Endothelial cell (in vitro differentiated cells): ENCODE data around the gene CTBS. TPM values are rescaled to one million over a fixed set of nuclear protein-coding genes. Genes with fewer than 3 reads are reported as not detected.

Experiments
- DNase-seq: peaks from one replicate; pipeline ENCODE4 v3.0.0; 2021; ENCODE audit warnings: low spot score
- H3K27ac Mint-ChIP-seq: one replicate; pipeline ENCODE4 v1.8.0; 2021; ENCODE audit warnings: mixed read lengths, inconsistent platforms; ENCODE audit not compliant: unreplicated experiment
- H3K27me3 Mint-ChIP-seq: one replicate; pipeline ENCODE4 v1.8.0; 2021; ENCODE audit warnings: mild to moderate bottlenecking, moderate library complexity, mixed read lengths, inconsistent platforms; ENCODE audit not compliant: unreplicated experiment
- H3K36me3 Mint-ChIP-seq: one replicate; pipeline ENCODE4 v1.8.0; 2021; ENCODE audit warnings: mild to moderate bottlenecking, low read depth, mixed read lengths, inconsistent platforms; ENCODE audit not compliant: unreplicated experiment
- H3K4me1 Mint-ChIP-seq: one replicate; pipeline ENCODE4 v1.8.0; 2021; ENCODE audit warnings: mild to moderate bottlenecking, mixed read lengths, inconsistent platforms; ENCODE audit not compliant: unreplicated experiment
- H3K4me3 Mint-ChIP-seq: one replicate; pipeline ENCODE4 v1.8.0; 2021; ENCODE audit warnings: mild to moderate bottlenecking, mixed read lengths, inconsistent platforms; ENCODE audit not compliant: unreplicated experiment
- H3K9me3 Mint-ChIP-seq: one replicate; pipeline ENCODE4 v1.8.0; 2021; ENCODE audit warnings: mixed read lengths, inconsistent platforms; ENCODE audit not compliant: unreplicated experiment
- total RNA-seq: library from RNA; stranded (reverse); fragmentation: NEBNext Ultra II Directional; extraction: Animal tissue kit (Norgen Biotek cat#: 25700); gene quantifications from one replicate; pipeline ENCODE4 v1.2.1, GENCODE V29; 2021; ENCODE audit not compliant: unreplicated experiment
- TF ChIP-seq, protein P1 (sequence below): fragments of 200-600 bp; sonication (generic); IDR thresholded peaks from one replicate; pipeline ENCODE4 v1.5.0; 2021; ENCODE audit warnings: antibody characterized with exemption; ENCODE audit not compliant: unreplicated experiment

CTBS gene
- total RNA-seq, 1 donor from 2014 or later: 6.1 TPM

DNA sequence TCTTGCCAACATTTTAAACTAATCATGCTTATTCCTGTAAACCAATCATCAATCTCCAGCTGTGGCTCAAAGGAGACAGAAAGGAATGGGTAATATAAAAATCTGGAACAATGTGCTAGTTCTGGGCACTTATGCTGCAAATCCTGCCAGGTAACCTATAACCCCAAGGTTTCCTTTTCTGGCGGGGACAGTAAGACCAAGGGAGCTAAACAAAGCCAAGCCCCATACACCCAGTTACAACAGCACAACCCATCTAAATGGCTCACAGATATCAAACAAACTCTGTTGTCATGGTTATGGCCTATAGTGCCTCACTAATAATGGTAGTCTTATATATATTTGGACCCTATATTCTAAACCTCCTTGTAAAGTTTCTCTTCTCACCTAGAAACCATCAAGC is 36.9 kb upstream of the CTBS start:
- H3K36me3 Mint-ChIP-seq: peaks cover 16% of the 10 kb centered on the region
- peaks cover 21% of the 10 kb centered on the region for H3K9me3 Mint-ChIP-seq
- DNase-seq: no peak
- peak overlapping the region; percentile 74 for H3K27ac Mint-ChIP-seq
- TF ChIP-seq, protein P1, sequence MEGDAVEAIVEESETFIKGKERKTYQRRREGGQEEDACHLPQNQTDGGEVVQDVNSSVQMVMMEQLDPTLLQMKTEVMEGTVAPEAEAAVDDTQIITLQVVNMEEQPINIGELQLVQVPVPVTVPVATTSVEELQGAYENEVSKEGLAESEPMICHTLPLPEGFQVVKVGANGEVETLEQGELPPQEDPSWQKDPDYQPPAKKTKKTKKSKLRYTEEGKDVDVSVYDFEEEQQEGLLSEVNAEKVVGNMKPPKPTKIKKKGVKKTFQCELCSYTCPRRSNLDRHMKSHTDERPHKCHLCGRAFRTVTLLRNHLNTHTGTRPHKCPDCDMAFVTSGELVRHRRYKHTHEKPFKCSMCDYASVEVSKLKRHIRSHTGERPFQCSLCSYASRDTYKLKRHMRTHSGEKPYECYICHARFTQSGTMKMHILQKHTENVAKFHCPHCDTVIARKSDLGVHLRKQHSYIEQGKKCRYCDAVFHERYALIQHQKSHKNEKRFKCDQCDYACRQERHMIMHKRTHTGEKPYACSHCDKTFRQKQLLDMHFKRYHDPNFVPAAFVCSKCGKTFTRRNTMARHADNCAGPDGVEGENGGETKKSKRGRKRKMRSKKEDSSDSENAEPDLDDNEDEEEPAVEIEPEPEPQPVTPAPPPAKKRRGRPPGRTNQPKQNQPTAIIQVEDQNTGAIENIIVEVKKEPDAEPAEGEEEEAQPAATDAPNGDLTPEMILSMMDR: no peak
- H3K4me3 Mint-ChIP-seq: no peak overlapping the region
- H3K4me1 Mint-ChIP-seq: peaks cover 3% of the 10 kb centered on the region
- H3K27me3 Mint-ChIP-seq: peaks cover 4% of the 10 kb centered on the region

DNA sequence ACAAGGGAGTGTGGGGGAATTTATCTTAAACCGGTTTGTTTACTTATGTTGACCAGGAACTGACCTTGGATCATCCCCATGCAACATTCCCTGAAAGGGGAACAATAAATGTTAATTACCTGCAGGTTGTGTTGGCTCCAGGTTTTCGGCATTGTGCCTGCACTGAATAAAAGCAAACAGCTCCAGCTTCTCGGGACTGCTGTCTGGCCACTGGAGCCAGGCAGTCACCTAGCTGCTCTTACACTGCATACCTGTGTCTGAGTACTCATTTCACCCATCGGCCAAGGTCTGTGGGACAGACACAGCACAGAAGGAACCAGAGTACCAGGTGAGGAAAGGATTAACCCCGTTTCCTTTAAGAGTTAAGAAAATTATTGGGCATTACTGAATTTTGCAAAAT is 32.7 kb upstream of the CTBS start:
- TF ChIP-seq, protein P1: no peak
- Mint-ChIP-seq H3K9me3 (peaks cover 22% of the 10 kb centered on the region), H3K36me3 (peaks cover 20% of the 10 kb centered on the region), H3K27me3 (peaks cover 5% of the 10 kb centered on the region), H3K4me1 (peaks cover 8% of the 10 kb centered on the region), H3K27ac (no peak overlapping the region), H3K4me3 (no peak overlapping the region)
- no peak for DNase-seq

DNA sequence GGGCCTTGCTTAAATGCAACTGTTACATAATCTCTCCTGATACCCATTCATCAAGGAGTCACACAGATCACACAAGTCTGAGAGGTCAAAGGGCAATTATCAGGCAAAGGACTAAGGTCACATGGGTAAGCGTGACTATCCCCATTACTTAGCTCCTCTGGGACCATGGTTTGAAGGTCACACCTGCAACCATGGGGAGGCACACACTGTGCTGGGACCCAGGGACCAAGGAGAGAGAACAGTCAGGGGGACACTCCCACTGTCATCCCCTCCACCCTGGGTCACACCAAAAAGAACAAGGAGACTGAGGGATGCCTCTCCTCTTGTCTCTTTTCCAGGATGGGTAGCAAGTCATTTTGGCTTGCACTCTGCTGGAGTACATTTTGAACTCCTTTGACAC is 30.9 kb upstream of the CTBS start:
- Mint-ChIP-seq H3K4me3 (no peak overlapping the region), H3K36me3 (peaks cover 20% of the 10 kb centered on the region), H3K27ac (no peak overlapping the region), H3K27me3 (peaks cover 8% of the 10 kb centered on the region), H3K4me1 (peaks cover 9% of the 10 kb centered on the region), H3K9me3 (peaks cover 22% of the 10 kb centered on the region)
- DNase-seq: no peak
- TF ChIP-seq, protein P1: no peak

DNA sequence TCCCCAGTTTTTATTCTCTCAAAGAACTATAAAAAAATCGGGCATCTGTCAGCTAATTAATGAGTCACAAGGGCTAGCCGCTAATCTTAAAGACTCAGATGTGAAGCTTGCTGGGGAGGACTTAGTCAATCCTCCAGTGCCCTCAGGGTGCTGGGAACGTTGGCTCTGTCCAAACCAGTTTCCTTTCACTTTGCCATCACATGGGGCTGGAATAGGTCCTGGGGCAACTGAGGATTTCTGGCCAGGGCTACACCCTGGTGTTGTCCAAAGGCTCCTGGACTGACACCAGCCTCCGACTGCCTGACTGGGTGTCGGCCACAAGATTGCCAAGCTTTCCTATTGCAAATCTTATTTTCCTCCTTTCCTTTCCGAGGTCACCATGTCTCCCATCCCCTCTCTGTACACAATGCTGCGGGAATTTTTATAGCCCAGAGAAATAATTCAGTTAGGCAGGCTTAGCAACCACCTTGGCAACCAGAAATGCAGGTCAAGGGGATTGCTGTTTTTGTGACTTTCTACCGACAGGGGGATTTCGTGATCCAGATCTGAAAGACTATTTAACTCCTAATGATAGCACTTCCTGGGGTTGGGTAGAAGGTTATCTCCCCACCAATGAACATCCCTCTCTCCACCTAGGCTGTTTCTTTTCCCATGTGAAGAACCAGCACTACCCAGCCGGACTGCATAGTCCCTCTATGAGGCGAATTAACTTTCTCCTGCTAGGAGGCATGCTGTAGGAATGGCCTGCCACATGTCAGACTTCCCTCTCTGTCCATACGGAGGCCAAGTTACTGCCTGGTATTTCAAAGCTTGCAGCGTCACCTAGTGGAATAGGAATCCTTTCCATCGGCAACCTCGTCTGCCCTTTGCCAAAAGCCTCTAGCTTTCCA is 29.9 kb upstream of the CTBS start:
- H3K36me3 Mint-ChIP-seq: peaks cover 20% of the 10 kb centered on the region
- H3K9me3 Mint-ChIP-seq: peaks cover 22% of the 10 kb centered on the region
- peaks cover 8% of the 10 kb centered on the region for H3K27me3 Mint-ChIP-seq
- TF ChIP-seq, protein P1: no peak
- no peak overlapping the region for H3K4me3 Mint-ChIP-seq
- no peak for DNase-seq
- peak overlapping the region; percentile 53 for H3K27ac Mint-ChIP-seq
- peaks cover 9% of the 10 kb centered on the region for H3K4me1 Mint-ChIP-seq

DNA sequence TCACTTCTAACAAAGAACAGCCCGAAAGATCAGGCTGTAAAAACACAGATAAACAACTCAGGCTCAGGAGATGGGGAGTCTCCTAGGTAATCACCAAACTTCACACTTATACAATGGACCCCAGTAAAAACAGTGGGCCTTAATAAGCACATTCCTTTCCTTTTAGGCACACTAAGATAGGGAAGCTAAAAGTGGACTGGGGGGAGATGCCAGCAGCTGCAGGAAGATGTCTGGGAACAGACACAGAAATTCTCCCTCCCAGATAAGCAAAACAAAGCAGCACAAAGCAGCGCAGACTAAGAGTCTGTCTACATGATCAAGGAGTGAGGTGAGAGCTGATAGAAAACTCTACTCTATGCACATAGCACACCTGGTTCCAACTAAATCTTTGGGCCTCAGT is 29.0 kb upstream of the CTBS start:
- Mint-ChIP-seq H3K9me3 (peaks cover 22% of the 10 kb centered on the region), H3K36me3 (peaks cover 20% of the 10 kb centered on the region), H3K27me3 (peaks cover 8% of the 10 kb centered on the region), H3K27ac (peak overlapping the region; percentile 53), H3K4me3 (no peak overlapping the region), H3K4me1 (peaks cover 9% of the 10 kb centered on the region)
- no peak for DNase-seq
- TF ChIP-seq, protein P1: no peak
